DMS79 treated with DMSO at 0.1 percent for 48 hours (cell line): ENCODE data around the gene D2HGDH.
"Not testable (repeated sequence)": the region's sequence is repeated elsewhere in the genome, so short reads cannot be mapped to it uniquely, and the experiment has no call there.

Experiments used
- DNase-seq: peaks from one replicate; lab custom pipeline; 2025; lab: John Stamatoyannopoulos, UW

D2HGDH gene

DNA sequence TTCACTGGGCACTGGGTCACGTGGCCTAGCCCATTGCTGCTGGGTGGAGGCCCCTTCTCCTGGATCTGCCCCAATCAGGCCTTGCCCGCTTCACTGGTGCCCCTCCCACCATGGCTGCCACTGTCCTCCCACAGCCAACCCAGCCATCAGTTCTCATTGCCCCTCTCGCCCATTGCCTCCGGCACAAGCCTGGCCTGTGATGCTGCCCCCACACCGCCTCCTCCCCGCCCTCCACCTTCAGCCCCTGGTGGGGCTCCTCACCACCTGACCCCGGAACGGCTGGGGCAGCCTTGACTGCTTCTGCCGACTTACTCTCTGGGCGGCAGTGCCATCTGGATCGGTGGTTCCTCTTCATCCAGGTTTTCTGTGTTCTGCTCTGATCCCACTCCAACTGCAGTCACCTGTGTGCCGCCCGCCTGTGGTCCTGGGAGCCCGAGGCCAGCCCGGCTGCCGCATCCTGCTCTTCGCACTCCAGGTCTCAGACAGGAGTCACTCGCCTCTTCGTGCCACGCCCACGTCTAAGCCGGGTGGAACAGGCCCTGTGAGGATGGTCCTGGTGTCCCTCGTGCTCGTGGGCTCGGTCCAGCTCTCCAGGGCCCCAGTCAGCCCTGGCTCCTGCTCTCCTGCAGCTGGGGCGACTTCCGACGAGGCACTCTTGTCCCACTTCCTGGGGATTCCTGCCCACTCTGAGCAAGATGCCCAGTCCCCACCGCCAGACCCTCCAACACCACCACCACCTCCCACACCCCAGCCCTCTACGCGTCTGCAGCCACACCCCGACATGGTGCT is 14.2 kb downstream of the D2HGDH start:
- no peak for DNase-seq

DNA sequence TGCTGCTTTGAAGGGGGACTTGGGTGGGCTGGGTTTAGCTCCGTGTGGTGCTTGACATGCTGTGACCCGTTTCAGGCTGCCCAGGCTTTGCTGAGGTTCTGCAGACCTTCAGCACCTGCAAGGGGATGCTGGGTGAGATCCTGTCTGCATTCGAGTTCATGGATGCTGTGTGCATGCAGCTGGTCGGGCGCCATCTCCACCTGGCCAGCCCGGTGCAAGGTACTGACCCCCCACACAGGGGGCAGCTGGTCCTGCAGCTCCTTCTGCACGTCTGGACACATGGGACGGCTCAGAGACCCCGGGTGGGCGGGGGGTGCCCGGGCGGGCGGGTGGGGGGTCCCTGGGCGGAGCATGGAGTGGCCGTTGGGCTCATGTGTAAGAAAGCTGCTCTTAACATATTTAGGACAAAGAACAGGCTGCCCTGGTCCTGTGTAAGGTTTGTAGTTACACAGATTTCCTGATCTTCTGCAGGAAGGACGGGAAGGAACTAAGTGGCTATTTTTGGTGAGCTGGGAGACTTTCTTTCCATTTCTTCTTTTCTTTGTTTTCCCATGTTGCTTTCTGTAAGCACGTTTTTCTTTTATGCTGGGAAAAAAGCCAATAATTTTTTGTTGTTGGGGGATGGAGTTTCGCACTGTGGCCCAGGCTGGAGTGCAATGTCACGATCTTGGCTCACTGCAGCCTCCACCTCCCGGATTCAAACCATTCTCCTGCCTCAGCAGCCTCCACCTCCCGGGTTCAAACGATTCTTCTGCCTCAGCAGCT is 15.8 kb downstream of the D2HGDH start:
- no peak for DNase-seq

DNA sequence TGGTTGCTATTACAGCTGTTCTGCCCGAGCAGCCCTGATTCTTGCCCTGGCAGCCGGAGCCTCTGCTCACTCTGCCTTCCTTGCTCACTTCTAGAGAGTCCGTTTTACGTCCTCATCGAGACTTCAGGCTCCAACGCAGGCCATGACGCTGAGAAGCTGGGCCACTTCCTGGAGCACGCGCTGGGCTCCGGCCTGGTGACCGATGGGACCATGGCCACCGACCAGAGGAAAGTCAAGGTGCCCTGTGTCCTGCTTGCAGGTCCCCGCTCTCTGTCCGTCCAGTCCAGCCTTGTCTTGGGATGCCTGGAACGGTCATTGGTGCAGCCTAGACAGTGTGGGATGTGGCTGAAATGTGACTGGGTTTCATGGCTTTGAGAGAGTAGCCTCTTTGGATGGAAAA is 16.7 kb downstream of the D2HGDH start:
- DNase-seq = no peak

DNA sequence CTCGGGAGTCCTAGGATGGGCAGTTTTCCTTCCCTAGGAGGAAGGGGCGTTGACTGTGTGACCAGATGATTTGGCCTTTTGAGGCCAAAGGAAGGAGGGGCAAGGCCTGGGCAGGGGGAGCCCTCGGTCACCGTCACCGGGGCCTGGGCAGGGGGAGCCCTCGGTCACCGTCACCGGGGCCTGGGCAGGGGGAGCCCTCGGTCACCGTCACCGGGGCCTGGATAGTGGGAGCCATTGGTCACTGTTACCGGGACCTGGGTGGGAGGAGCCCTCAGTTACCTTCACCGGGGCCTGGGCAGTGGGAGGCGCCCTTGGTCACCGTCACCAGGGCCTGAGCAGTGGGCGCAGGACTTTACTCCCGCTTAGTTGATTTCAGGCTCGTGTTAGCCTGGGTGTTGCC is 17.3 kb downstream of the D2HGDH start:
- no peak for DNase-seq

DNA sequence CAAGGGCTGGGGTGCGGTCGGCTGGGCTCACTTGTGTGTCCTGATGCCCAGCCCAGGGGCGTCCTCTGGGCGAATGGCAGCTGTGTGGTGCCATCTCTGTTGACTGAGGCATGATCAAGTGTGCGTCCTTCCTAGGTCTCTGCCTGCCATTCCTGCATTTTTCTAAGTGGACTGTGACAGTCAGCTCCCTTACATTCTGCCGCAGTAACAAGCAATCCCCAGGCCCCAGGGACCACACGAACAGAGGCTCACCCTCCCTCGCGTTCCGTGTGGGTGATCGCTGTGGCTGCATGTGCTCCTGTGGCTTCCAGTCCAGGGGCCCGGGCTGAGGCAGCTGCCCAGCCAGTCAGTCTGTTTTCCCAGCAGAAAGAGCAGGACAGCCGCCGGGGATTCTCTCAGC is 17.8 kb downstream of the D2HGDH start:
- no peak for DNase-seq

DNA sequence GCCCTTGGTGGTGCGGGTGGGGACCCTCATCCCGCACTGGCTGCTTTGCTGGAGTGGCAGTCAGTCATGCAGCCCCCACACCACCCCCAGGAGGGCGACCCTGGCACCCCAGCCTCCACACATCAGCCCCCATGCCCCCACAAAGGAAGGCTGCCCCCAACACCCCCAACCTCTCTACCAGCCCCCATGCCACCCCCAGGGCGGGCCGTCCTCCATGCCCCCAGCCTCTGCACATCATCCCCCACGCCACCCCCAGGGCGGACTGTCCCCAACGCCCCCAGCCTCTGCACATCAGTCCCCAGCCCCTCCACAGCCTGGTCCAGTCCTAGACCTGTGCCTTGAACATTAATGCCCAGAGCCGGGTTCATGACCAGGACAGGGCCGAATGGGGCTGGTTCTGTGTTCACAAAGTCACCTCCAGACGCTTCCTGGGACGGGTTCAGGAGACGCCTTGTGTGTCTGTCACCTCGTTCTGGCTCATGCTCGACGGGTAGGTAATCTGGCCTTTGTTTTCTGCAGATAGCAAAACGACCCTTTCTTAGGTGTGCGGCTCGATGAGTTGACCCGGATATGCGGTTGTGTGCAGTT is 18.4 kb downstream of the D2HGDH start:
- DNase-seq = no peak

DNA sequence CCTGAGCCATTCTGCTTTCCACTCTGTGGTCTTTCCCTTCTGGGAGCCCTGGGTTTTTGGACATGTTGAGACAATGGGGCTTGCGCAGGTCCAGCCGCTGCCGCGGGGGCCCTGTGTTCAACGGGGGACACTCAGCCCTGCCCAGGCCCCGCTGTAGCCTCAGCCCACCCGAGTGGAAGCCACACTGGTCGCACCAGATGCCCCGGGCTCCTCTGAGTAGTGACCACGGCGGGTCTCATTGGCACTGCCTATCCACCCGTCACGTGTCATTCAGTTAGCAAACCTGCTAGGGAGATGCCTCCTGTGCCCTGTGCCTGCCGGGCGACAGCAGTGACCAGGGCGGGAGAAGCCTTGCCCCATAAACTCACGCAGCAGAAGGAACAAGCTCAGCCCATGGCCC is 19.1 kb downstream of the D2HGDH start:
- DNase-seq = no peak

DNA sequence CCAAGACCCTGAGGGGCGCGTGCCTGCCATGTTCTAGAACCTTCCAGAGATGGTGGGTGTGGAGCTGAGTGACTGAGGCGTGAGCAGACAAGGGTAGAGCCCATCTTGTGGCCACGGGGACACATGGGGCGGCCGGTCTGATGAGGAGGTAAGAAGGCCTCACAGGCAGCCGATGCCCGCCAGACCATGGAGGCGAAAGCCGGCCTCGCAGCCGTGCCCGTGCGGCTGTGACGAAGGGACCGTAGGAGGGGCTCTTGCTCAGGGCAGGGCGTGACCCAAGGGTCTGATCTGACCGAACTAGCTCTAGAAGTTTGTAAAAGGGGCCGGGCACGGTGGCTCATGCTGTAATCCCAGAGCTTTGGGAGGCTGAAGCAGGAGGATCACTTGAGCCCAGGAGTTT is 19.6 kb downstream of the D2HGDH start:
- no peak for DNase-seq

DNA sequence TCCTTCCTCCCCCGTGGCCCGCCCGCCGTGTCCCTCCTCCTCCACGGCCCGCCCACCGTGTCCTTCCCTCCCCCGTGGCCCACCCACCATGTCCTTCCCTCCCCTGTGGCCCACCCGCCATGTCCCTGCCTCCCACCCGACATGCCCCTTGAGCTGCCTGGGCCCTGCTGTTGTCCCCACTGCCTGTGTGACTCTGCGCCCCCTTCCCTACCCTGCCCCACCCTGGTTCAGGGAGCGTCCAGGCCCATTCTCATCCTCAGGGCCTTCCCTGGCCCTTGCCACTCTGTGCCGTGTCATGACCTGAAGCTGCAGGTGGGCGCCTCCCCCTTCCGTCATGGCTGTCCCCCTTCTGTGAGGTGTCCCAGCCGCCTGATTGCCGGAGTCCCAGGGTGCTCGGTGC is 20.7 kb downstream of the D2HGDH start:
- no peak for DNase-seq

DNA sequence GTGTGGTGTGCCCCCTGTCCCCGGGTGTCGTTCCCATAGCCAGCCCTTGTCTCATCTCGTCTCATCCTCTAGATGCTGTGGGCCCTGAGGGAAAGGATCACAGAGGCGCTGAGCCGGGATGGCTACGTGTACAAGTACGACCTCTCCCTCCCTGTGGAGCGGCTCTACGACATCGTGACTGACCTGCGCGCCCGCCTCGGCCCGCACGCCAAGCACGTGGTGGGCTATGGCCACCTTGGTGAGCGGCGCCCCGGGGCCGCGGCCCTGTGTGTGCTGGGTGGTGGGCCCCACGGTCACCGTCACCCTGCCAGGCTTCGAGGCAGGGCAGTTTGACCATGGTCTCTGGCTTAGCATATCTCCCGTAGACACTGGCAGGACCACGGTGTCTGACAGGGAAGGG is 21.3 kb downstream of the D2HGDH start:
- no peak for DNase-seq

DNA sequence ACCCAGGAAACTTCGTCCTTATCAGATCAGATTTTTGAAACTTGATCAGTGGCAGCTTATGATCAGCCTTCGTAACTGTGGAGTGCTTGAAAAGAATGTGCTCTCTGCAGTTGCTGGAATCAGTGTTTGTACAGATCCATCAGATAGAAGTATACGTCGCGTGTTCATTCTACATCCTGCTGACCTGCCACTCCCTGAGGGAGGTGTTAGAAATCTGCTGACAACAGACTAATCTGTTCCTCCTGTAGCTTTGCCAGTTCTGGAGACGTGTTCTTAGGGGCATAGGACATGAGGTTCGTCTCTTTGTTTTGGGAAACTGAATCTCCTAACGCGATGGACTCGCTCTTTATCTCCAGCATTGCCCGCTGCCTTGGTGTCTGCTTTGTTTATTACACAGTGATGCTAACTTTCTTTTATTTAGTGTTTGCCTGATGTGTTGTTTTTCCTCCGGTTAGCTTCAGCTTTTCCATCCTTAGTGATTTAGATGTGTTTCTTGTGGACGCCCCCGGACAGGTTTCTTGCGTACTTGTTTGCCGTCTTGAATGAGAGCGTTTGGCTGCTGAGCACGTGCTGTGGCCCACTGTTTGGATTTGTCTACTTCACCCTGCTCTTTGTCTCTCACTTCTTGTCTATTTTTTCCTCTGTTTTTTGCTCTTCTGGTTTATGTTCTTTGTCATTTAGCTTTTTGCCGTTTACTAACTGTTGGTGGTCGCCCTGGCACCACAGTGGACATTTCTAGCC is 24.8 kb downstream of the D2HGDH start:
- DNase-seq = no peak

DNA sequence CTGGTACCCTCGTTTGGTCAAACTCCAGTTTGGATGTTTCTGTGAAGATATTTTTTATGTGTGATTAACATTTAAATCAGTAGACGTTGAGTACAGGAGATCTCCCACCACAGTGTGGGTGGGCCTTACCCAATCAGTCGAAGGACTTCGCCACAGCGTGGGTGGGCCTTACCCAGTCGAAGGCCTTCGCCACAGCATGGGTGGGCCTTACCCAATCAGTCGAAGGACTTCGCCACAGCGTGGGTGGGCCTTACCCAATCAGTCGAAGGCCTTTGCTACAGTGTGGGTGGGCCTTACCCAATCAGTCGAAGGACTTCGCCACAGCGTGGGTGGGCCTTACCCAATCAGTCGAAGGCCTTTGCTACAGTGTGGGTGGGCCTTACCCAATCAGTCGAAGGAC is 25.5 kb downstream of the D2HGDH start:
- not testable (repeated sequence) for DNase-seq

DNA sequence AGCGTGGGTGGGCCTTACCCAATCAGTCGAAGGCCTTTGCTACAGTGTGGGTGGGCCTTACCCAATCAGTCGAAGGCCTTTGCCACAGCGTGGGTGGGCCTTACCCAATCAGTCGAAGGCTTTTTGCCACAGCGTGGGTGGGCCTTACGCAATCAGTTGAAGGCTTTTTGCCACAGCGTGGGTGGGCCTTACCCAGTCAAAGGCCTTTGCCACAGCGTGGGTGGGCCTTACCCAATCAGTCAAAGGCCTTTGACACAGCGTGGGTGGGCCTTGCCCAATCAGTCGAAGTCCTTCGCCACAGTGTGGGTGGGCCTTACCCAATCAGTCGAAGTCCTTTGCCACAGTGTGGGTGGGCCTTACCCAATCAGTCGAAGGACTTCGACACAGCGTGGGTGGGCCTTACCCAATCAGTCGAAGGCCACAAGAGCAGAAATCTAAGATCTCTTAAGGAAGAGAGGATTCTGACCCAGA is 25.9 kb downstream of the D2HGDH start:
- DNase-seq = no peak

DNA sequence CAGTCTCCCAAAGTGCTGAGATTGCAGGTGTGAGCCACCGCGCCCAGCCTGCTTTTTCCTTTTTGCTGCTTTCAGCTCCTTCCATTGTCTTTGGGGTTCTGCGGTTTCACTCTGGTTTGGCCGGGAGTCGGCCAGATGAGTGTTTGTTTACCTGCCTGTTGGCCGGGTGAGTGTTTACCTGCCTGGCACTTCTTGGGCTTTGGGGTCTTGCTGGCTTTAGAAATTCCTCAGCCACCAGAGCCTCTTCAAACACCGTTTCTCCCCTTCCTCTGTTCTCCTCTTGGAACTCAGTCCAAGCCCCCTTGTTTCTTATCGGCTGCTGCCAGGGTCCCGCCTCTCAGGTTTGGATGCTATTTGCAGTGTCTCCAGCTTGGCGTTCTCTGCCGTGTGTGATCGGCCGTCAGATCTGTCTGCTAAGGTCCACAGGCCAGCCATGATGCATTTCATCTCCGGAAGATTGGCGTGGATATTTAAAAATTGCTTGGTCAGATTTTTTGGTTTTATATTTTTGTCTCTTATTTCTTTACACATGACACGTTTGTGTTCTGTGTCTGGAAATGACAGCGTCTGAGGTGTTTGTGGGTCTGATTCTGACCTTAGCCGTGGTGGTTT is 28.0 kb downstream of the D2HGDH start:
- DNase-seq = peak; percentile 89

DNA sequence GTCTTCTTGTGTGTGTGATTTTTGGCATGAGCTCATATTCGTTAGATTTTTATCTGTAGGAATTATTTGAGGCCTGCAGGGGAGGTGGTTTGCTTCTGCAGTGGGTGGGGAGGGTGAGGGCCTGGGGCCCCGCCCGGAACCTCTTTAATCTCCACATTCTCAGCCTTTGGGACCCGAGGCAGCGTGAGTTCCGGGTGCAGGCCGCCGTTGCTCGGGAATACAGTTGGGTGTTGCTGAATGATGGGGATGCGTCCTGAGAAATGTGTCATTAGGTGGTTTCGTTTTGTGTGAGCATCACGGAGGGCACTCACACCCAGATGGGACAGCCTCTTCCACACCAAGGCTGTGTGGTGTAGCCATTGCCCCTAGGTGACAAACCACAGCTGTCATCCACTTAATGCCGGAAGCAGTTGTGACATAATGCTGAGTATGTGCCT is 28.5 kb downstream of the D2HGDH start:
- no peak for DNase-seq

DNA sequence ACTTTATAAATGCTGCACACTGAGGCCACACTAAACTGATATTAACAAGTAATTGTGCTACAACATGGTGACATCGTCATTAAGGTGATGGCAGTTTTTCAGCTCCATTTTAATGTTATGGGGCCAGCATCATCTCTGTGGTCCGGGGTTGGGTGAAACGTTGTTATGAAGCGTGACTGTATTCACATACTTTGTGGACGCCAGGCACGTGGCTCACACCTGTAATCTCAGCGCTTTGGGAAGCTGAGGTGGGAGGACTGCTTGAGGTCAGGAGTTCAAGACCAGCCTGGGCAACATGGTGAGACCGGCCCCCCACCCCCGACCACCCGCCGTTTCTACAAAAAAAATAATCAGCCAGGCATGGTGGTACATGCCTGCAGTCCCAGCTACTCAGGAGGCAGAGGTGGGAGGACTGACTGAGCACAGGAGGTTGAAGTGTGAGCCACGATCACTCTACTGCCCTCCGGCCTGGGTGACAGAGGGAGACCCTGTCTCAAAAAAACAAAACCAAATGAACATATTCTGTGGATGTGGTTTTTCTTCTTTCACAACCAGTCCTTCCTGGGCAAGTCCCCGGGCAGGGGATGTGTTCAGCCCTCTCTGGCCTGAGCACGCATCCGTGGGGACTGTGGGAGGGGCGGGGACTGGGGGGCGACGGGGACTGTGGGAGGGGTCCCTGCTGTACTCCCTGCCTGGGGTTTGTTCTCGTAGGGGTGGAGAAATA is 29.3 kb downstream of the D2HGDH start:
- DNase-seq = peak; percentile 38

DNA sequence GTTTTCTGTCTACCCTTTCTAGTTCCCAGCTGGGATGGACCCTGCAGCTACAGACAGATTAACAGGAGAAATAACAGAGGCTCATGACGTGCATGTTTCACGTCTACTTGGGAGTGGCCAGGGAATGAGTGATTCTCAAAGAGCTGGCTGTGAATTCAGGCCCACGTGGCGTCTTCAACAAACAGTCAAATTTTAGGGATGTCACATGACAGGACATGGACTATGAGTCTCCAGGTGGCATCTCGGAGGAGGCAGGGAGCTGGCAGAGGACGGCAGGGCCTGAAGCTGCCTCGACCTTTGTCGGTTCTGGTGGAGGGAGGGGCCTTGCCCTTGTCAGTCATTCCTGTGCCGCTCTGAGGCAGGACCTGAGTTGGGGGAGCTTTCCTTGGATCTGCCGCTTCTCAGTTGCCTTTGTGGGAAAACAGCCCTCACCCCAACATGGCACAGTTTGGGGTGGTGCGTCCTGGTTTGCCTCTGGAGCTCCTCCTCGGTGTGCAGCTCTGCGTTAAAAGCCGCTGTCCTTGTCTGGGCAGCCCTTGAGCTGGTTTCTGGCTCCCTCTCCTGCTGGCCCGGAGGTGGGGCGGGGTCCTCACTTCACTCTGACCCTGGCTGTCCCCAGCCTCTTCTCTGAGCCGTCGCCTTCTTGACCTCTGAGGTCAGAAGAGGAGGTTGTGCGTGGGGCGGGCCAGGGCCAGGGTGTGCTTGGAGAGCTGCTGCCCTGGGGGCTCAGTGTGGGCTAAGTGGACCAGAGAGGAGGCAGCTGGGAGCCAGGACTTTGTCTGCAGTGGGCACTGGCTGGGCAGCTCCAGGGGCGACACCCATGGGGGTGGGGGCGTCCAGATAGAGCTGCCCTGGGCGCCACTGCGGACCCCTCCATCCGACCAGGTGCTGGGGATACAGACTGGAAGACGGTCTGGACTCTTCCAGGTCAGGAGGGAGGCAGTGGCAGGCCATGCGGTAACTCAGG is 30.1 kb downstream of the D2HGDH start:
- DNase-seq = no peak

DNA sequence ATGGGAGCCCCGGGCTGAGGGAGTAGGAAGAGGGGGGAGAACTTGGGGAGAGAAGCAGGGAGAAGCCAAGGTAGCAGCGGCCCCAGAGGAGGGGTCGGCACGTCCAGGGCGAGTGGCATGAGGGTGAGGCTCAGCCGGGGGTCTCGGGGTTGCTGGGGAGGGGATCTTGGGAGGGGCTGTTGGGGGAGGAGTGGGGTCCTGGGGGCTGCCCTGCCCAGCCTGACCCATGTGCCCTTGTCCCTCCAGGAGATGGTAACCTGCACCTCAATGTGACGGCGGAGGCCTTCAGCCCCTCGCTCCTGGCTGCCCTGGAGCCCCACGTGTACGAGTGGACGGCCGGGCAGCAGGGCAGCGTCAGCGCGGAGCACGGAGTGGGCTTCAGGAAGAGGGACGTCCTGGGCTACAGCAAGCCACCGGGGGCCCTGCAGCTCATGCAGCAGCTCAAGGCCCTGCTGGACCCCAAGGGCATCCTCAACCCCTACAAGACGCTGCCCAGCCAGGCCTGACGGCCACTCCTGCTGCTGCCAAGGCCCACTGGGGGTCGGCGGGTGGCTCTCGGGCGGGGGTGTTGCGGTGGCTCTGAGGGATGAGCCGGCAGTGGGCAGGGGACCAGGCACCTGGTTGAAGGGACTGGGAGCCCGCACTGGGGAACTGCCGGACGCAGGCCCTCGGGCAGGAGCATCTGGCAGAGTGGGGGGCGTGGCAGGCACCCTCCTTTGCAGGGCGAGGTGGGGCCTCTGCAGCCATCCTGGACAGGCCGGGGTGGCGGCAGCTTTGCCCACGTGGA is 33.2 kb downstream of the D2HGDH start:
- no peak for DNase-seq

DNA sequence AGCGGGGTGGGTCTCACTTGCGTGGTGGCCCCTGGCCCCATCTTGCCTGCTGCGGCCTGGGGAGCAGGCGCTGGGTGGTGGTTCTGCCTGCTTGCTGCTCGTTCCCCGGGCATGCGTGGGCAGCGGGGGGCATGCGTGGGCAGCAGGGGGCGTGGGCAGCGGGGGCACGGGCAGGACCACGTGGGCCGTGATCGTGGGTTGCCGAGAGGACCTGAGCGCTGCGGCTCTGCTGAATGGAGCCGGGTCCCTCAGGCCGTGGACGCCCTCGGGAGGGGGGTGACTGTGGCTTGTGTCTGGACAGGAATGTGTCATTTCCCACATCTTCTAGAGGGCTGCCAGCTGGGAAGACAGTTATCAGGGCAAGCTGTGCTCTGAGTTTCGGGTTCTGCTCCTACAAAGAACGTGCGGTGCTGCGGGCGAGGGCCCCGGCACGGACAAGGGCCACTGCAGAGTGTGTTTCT is 33.9 kb downstream of the D2HGDH start:
- DNase-seq = no peak
